ENCODE results near the gene TRIP4.
A peak's percentile ranks its signal among the peaks of the same experiment; 100 is the strongest.
"Not testable (repeated sequence)": the region's sequence is repeated elsewhere in the genome, so short reads cannot be mapped to it uniquely, and the experiment has no call there.

The TRIP4 gene

GRCh38 chr15:64453689-64454037 is 66.0 kb downstream of the TRIP4 start:
- no peak for DNase-seq

GRCh38 chr15:64454282-64454681 is 66.6 kb downstream of the TRIP4 start:
- no peak for DNase-seq

DNA sequence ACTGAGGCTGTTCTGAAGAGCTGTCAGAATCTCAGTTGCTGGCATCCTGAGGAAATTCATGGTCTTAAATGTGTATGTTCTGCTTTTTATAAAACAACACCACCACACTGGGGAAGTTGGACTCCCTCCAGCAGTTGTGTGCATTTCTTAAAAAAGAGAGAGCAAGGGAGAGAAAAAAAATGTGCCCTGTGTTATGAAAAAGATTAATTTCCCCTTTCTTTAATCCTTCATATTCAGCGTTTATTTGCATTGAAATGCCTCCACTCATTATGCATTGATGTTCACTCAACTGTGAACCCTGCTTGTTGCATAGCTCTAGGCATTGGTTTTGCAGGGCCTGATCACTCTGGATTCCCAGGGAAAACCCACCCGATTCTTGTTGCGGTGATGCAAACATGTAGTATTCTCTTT is 68.3 kb downstream of the TRIP4 start:
- no peak for DNase-seq

- DNase-seq, result no peak
Measured at GRCh38 chr15:64456634-64457108, 69.0 kb downstream of the TRIP4 start.

- DNase-seq, result no peak
Measured at GRCh38 chr15:64459066-64459781, 71.6 kb downstream of the TRIP4 start.

GRCh38 chr15:64460206-64460723 is 72.6 kb downstream of the TRIP4 start, which contains the start of gene ZNF609:
Gene ZNF609 (plus strand): TSS chr15:64460578. CDS start chr15:64499420, 38,842 bp downstream.
- DNase-seq, result peak; percentile 87 to 88

DNA sequence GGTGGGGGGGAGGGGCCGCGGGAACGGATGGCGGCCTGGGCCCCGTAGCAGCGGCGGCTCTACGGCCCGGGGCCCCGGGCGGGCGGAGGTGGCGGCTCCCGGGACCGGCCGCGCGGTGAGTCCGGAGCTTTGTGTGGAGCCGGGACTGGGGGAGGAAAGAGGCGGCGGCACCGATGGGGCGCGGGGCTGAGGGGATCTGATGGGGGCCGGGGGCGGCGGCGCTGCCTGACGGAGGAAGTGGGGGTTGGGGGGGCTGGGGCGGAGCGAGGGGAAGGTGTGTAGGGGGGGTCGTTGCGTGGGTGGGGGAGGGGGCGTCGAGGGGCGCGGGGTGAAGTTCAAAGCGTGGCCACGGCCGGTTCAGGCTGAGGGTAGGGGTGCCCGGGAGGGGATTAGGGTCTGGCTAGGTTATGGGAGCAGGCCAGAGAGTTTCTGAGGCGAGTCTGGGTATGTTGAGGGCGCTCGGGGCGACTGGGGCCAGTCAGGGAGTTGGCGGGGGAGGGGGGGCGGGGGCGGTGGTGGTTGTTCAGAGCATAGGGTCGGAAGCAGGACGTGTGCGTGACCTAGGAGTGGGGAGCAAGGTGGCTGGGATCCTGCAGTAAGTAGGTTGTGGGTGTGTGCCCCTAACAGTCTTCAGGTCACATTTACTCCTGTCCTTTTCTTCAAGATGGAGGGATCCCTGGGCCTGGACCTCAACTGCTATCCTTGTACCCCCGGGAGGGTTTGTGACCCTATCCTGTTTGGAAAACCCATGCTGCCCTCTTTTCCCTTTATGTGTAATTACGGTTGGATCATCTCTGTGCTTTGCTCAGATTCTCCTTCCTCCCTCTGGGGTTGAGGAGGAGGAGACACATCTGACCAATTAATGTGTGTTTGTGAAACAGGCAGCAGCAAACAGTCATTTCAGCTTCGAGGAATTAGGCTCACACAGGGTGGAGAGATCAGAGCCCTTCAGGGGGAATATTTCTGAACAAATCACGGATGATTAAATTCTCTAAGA is 73.4 kb downstream of the TRIP4 start:
- peak; percentile 49 to 81 for DNase-seq

- DNase-seq, result peak; percentile 29 to 38
Measured at GRCh38 chr15:64461721-64462162, 74.1 kb downstream of the TRIP4 start.

- no peak for DNase-seq
Measured at GRCh38 chr15:64462492-64462891, 74.9 kb downstream of the TRIP4 start.

- DNase-seq, result no peak
Measured at GRCh38 chr15:64464276-64465005, 76.8 kb downstream of the TRIP4 start.

DNA sequence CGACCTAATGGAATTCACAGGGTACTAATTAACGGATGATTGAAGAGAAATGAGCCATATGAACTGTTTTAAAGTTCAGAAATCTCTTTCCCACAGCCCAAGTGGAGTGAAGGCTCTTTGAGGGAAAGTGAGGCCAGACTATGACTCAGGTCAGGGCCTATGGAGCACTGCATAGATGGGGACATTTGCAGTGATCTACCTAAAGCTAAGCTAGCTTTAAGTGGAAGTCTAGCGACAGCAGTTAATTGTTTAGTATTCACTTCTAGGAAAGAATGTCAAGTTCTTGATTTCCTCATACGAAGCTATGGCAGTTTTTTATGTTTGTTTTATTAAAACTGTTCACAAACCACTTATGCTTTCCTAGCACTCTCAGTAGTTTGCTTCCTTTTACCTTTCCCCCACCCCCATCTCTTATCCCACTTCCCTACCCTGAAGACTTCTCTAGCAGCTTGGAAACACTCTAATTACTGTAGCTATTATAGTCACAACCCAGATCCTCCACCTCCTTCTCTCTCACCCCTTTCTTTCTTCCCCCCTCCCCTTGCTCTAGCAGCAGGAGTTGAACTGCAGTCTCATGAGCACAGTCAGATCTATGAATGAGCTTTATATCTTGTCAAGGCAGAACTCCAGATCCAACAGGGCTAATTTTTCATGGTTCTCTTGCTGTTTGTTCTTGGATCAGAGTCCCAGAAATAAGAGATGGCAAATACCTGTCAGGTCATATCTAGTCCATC is 78.9 kb downstream of the TRIP4 start:
- no peak for DNase-seq

GRCh38 chr15:64472161-64472560 is 84.5 kb downstream of the TRIP4 start:
- no peak for DNase-seq

GRCh38 chr15:64474846-64475245 is 87.2 kb downstream of the TRIP4 start:
- DNase-seq, result no peak

DNA sequence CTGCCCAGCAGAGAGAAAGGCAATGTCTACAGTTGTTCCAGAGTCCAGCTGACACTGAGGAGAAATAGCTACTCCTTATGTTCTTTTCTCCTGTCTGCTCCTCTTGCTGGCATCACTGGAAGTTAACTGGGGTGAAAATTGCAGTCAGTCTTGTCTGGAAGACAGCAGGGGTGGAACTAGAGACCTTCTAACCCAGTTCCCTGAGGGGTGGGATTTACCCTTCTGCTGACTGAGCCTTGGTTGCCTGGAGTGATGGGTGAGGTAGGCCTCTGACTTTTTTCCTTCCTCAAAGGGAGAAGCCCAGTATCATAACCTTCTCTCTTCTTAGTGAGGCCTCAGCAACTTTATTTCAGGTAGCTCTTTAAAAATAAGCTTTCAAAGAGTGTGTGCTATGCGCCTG is 88.9 kb downstream of the TRIP4 start:
- DNase-seq, result no peak

DNA sequence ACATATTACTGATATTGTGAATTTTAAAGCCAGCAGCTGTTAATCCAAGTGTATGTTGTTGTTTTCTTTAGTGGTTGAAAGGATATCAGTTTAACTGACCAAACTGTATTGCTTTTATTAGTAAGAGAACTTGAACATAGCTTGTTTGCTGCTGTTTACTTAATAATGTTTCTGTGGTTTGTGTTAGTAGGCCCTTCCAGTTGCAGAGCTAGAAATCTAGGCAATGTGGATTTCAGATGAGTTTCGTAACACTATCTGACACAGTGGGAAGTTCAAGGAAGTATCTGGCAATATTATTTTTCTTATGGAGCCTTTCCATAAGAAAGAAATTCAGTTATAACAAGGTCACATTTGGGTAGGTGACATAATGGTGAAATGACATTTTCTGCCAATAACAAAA is 91.2 kb downstream of the TRIP4 start:
- no peak for DNase-seq

GRCh38 chr15:64480891-64481290 is 93.3 kb downstream of the TRIP4 start:
- DNase-seq, result no peak

DNA sequence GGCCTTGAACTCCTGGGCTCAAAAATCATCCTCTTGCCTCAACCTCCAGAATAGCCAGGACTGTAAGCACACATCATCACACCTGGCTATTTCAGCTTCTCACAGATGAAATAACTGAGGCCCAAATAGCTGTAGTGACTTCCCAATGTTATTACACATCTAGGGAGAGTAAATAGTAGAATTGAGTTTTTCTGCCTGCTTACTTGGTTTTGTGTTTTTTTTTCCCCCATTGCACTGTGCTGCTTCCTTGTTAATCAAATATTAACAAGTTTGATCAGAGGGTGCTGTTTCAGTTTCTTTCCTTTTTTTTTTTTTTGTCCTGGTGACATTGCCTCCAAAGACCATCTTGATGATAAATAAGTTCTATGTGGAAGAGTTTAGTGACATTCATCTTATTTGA is 96.1 kb downstream of the TRIP4 start:
- no peak for DNase-seq

DNA sequence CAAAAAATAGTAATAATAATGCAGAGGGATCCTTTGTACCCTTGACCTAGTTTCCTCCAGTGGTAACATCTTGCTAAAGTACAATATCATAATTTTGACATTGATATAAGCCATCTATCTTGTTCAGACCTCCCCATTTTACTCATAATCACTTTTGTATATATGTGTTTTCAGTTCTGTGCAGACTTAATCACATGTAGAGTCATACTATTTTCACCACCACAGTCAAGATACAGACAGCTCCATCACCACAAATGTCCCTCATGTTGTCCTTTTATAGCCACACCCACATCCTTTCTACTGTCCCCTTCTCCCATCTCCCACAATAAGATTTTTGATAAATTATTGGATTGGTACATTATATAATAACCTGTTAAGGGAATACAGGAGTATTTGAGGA is 98.2 kb downstream of the TRIP4 start:
- DNase-seq, result no peak

DNA sequence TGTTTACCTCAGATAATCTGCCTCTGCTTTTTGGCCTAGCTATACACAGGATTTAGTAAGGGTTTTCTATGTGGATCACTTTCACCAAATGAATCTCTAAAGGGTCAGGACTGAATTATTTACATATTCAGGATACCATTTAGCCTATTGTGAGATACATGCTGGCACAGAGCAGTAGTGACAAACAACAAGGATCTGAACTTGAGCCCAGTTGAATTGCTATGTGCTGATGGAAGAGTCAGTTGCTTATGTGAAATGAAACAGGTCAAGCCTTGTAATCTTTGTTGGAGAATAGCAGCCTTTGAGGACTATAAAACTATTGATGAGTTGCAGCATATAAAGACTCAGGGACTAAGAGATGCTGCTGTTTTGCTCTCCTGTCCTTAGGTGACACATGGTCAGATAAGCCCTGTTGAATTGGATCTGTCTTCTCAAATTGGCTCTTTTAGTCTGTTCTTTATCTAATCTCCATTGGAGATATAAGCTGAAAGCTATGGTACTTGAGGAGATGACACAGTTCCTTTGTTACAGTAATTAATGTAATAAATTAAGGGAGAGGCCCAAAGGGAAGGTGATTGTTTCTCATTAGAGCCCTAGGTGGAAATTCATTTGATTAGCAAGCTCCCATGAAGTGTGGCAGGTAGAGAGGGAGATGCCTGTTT is 103.1 kb downstream of the TRIP4 start:
- DNase-seq, result no peak

DNA sequence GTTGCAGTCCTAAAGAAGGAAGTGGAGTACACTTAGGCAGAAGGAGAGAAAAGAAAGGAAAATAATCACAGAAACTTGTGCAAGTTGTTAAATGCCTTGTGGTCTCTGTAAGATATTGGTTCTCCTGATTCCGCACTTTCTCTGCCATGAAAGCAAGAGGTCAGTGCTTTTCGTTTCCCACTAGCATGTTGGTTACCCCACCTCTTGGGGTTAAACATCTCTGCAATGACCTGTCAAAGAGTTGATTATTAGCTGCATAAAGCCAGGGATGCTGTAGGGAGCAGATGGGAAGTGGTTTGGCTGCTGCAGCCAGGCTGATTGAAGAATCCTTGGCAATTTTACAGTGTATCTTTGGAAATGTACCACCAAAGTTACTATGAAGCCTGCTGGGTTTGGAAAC is 106.0 kb downstream of the TRIP4 start:
- no peak for DNase-seq

DNA sequence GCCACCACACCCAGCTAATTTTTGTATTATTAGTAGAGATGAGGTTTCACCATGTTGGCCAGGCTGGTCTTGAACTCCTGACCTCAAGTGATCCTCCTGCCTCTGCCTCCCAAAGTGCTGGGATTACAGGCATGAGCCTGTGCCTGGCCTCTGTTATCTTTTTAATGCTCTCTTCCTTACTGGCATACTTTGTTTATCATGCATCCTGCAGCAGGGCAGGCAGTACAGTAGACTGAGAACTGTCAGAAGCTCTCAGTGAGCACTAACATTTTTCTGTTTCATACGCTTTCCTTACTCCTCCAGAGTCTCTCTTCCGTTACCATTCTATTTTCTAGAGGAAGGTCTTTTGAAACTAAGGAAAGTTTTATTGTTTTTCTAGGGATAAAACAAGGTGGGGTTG is 108.3 kb downstream of the TRIP4 start:
- DNase-seq, result not testable (repeated sequence)

Data from hippocampal formation (tissue), 2 donors.